ENCODE results near the gene UBE2A. TPM values are rescaled to one million over a fixed set of nuclear protein-coding genes. Genes with fewer than 3 reads are reported as not detected.

Gene UBE2A
- total and polyA plus RNA-seq, 2 of the 13 experiments (the other 11 are each of a cell fraction or from before 2014, with no cell fraction given) = 17.0 to 30.5 TPM

DNA sequence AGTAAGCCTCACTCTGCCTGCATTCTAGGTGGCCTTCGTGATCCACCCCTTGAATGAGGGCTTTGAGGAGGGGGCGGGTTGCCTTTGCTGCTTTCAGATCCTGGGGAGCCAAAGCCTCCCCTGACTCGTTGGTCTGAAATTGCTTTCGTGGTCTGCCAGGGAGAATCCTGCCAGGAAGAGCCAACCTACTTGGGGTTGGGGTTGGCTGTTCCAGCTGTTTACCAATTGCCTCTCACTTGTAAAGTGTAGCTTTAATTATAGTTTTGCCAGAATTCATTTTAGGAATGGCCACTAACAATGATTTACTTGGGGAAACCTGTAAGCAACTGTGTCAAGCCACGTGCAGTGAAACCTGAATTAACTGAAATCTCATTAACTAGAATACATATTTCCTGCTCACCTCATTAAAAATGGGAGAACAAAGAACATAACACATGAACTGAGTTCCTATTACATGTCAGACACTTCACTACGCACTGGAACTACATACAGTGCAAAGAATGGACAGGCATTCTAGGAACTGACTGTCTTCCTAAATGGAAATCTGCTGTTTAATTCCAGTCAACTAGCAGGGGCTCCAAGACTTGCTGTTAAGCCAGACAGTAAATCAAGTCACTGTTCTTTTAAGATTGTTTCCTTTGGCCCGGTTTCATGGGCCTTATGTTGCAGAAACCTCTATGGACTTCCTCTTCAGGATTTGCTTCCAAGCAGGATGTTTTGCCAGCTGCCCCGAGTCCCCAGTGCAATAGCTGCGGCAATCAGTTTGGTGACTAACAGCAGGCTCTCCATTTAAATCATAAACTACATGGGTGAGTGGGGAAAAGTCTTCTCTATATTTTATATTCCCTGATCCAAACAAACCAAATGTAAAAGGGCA lies 48.2 kb downstream of the UBE2A start:
- H3K4me3 ChIP-seq (replicated peaks in 1 of 3; ENCODE audit: insufficient read depth in 1 of 3, low read depth in 2 of 3, low read length in 3 of 3) = no peak overlapping the region
- in situ Hi-C loops (cut with HindIII; ENCODE audit: extremely low pct_ligation_motif_present, low pct_unique_long_range_greater_than_20kb) (no loop called here), intact Hi-C loops (cut with micrococcal nuclease; ENCODE audit: unreplicated experiment) (no loop called here)
- WGBS (ENCODE audit: low lambda C conversion rate) = 89% methylated on average over 4 of the region's 9 CpGs
- no peak overlapping the region for H2AFZ ChIP-seq (ENCODE audit: low read length)
- H3K27ac ChIP-seq (ENCODE audit: extremely low read length, insufficient read depth, low read length) = no peak overlapping the region
- no TSS peak for BruUV-seq (replicated peaks)
- no peaks in the 10 kb centered on the region for H3K79me2 ChIP-seq (ENCODE audit: insufficient read depth, low read length)
- H3K9me3 ChIP-seq (ENCODE audit: low read length) = no peaks in the 10 kb centered on the region
- H3K27me3 ChIP-seq (ENCODE audit: control insufficient read depth in 1 of 2, insufficient read depth in 2 of 2, low read length in 2 of 2) = no peaks in the 10 kb centered on the region
- H3K4me2 ChIP-seq (ENCODE audit: low read depth, low read length) = no peak overlapping the region
- no peak for DNase-seq (ENCODE audit: low spot score)
- FAIRE-seq = no peak
- POLR2A ChIA-PET = no interaction called here
- CTCF ChIA-PET (ENCODE audit: low intra/inter-chr PET ratio, low total read pairs) = no interaction called here
- H3K9ac ChIP-seq (ENCODE audit: insufficient read depth, low read depth, low read length) = no peak overlapping the region
- no peak for ATAC-seq
- no peaks in the 10 kb centered on the region; a peak in 1 of 5 replicates for H3K36me3 ChIP-seq (replicated peaks in 1 of 2; ENCODE audit: control insufficient read depth in 1 of 2, insufficient read depth in 2 of 2, low read length in 2 of 2)
- TF ChIP-seq TCF7 (IDR thresholded peaks at IDR 0.05; ENCODE audit: low read depth) = no peak
- TF ChIP-seq ZNF460 (CRISPR knock-in tag; IDR thresholded peaks at IDR 0.05; ENCODE audit: borderline replicate concordance) = no peak
- no peak for TF ChIP-seq SIN3A (IDR thresholded peaks at IDR 0.05; ENCODE audit: borderline replicate concordance, low read depth, low read length)
- TF ChIP-seq ZNF264 (CRISPR knock-in tag; IDR thresholded peaks at IDR 0.05) = no peak
- TF ChIP-seq GATAD2A (CRISPR knock-in tag; IDR thresholded peaks at IDR 0.05) = no peak
- TF ChIP-seq, protein P1, sequence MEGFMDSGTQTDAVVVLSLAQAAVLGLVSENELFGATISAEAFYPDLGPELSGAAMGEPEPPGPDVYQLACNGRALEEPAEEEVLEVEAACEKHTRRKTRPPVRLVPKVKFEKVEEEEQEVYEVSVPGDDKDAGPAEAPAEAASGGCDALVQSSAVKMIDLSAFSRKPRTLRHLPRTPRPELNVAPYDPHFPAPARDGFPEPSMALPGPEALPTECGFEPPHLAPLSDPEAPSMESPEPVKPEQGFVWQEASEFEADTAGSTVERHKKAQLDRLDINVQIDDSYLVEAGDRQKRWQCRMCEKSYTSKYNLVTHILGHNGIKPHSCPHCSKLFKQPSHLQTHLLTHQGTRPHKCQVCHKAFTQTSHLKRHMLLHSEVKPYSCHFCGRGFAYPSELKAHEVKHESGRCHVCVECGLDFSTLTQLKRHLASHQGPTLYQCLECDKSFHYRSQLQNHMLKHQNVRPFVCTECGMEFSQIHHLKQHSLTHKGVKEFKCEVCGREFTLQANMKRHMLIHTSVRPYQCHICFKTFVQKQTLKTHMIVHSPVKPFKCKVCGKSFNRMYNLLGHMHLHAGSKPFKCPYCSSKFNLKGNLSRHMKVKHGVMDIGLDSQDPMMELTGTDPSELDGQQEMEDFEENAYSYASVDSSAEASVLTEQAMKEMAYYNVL (CRISPR knock-in tag; IDR thresholded peaks at IDR 0.05; ENCODE audit: borderline replicate concordance) = no peak
- no peak for TF ChIP-seq ZNF383 (CRISPR knock-in tag; IDR thresholded peaks at IDR 0.05; ENCODE audit: borderline replicate concordance)
- TF ChIP-seq, protein P2, sequence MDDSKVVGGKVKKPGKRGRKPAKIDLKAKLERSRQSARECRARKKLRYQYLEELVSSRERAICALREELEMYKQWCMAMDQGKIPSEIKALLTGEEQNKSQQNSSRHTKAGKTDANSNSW (CRISPR knock-in tag; IDR thresholded peaks at IDR 0.05; ENCODE audit: borderline replicate concordance) = no peak
- TF ChIP-seq ZNF891 (CRISPR knock-in tag; IDR thresholded peaks at IDR 0.05) = no peak
- no peak for TF ChIP-seq JUND (CRISPR knock-in tag; IDR thresholded peaks at IDR 0.05)
- TF ChIP-seq GABPB1 (CRISPR knock-in tag; IDR thresholded peaks at IDR 0.05) = no peak
- TF ChIP-seq ZSCAN31 (CRISPR knock-in tag; IDR thresholded peaks at IDR 0.05; ENCODE audit: low read depth) = no peak
- TF ChIP-seq FOSL1 (CRISPR knock-in tag; IDR thresholded peaks at IDR 0.05; ENCODE audit: borderline replicate concordance) = no peak
- TF ChIP-seq, protein P3, sequence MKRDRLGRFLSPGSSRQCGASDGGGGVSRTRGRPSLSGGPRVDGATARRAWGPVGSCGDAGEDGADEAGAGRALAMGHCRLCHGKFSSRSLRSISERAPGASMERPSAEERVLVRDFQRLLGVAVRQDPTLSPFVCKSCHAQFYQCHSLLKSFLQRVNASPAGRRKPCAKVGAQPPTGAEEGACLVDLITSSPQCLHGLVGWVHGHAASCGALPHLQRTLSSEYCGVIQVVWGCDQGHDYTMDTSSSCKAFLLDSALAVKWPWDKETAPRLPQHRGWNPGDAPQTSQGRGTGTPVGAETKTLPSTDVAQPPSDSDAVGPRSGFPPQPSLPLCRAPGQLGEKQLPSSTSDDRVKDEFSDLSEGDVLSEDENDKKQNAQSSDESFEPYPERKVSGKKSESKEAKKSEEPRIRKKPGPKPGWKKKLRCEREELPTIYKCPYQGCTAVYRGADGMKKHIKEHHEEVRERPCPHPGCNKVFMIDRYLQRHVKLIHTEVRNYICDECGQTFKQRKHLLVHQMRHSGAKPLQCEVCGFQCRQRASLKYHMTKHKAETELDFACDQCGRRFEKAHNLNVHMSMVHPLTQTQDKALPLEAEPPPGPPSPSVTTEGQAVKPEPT (CRISPR knock-in tag; IDR thresholded peaks at IDR 0.05; ENCODE audit: low read depth) = no peak
- TF ChIP-seq, protein P4, sequence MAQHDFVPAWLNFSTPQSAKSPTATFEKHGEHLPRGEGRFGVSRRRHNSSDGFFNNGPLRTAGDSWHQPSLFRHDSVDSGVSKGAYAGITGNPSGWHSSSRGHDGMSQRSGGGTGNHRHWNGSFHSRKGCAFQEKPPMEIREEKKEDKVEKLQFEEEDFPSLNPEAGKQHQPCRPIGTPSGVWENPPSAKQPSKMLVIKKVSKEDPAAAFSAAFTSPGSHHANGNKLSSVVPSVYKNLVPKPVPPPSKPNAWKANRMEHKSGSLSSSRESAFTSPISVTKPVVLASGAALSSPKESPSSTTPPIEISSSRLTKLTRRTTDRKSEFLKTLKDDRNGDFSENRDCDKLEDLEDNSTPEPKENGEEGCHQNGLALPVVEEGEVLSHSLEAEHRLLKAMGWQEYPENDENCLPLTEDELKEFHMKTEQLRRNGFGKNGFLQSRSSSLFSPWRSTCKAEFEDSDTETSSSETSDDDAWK (CRISPR knock-in tag; IDR thresholded peaks at IDR 0.05) = no peak
- no peaks in the 10 kb centered on the region for H4K20me1 ChIP-seq (ENCODE audit: insufficient read depth, low read length)
- H3K4me1 ChIP-seq (ENCODE audit: insufficient read depth, low read length) = no peaks in the 10 kb centered on the region

All from HepG2 (cell line).